Eye (tissue), 1 donor: ENCODE measurements around the gene ACOXL.

Experiments used
- DNase-seq: peaks from one replicate; pipeline ENCODE4 v3.0.0-alpha.2; 2015

The ACOXL gene

DNA sequence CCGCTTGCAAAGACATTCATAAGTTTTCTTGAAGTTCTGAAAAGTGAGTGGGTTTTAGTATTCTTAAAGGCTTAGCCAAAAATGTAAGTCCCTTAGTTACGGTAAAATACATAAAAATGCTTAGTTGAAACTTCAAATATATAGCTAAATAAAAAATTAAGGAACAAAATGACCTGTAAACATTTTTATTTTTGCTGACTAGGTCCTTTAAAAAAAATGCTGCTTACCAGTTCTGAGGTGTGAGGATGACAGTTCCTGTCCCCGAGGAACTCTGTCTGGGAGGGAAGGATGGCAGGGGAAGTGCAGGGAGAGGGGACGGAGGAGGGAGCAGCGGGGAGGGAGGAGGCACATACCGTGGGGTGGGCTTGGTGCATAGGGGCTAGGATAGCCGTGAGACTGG is 285.5 kb downstream of the ACOXL start:
- no peak for DNase-seq

DNA sequence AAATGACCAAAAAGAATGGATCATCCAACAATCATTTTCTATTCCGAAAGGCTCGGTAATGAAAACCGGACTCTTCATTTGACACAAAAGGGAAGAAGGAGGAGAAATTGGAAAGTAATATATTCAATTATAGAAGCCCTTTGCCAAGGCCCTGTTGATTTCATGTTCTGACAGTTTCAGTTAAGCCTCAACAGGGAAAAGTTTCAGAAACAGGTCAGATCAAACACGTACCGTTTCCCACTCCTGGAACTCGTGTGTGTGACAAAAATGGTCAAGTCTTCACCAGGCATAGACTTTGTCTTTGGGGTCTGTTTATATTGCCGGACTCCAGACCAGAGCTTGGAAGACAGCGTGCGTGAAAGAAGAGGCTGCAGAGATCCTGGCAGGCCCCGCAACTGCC is 287.0 kb downstream of the ACOXL start:
- peak; percentile 13 for DNase-seq

DNA sequence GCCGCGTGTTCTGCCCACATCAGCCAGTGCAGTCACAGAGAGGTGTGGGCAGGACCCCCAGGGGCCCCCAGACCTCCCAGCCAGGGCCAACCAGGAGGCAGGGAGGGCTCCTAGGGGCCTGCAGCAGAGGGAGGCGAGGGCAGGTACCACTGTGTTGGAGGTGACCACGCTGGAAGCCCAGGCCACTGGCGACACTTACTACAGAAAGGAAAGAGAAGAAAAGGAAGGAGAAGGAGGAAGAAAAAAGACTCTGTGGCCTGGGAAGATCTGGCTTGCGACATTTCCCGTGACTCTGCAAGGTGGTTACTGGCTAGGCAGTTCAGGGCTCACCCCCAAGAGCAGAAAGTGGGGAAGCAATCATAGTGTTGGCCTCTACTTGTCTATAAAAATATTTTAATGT is 290.3 kb downstream of the ACOXL start:
- DNase-seq, result no peak

DNA sequence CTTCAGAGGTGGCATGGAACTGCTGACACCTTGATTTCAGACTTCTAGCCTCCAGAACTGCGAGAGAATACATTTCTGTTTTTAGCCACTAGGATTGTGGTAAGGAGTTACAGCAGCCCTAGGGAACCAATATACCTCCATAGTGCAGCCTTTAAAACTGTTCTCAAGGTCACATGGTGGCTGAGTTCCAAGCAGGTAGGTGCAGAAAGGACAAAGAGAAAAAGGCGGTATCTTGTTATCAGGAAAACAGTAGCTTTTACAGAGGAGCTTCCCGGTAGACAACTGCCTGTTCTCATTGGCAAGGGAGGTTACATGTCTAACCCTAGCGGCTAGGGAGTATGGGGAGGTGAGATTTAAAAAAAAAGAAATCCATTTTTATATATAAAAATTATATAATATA is 292.1 kb downstream of the ACOXL start:
- no peak for DNase-seq

DNA sequence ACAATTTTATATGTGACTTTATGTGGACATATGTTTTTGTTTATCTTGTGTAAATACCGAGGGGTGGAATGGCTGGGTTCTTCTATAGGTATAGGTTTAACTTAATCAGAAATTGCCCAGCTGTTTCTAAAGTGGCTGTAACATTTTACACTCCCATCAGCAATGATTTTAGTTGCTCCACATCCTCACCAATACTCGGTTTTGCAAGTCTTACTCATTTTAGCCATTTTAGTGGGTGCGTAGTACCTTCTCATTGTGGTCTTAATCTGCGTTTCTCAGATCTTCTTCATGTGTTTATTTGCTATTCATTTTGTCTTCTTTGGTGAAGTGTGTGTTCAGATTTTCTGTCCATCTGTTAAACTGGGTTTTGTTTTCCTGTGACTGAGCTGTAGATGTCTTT is 292.9 kb downstream of the ACOXL start:
- no peak for DNase-seq

DNA sequence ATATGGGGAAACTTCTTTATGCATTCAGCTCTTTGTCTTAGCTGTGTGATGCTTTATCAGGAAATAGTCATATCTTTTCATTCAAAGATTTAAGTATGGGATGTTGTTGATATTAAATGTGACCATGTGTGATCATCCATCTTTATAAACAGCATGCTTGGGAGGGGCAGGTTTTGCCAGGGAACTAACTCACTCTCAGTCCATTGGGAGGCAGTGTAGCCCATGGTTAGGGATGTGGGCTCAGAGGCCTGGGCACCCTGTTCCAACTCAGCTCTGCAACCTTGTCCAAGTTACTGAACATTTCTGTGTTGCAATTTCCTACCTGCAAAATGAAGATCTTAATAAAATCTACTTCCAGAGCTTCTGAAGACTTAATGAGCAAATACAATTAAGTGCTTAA is 296.3 kb downstream of the ACOXL start:
- DNase-seq, result no peak

DNA sequence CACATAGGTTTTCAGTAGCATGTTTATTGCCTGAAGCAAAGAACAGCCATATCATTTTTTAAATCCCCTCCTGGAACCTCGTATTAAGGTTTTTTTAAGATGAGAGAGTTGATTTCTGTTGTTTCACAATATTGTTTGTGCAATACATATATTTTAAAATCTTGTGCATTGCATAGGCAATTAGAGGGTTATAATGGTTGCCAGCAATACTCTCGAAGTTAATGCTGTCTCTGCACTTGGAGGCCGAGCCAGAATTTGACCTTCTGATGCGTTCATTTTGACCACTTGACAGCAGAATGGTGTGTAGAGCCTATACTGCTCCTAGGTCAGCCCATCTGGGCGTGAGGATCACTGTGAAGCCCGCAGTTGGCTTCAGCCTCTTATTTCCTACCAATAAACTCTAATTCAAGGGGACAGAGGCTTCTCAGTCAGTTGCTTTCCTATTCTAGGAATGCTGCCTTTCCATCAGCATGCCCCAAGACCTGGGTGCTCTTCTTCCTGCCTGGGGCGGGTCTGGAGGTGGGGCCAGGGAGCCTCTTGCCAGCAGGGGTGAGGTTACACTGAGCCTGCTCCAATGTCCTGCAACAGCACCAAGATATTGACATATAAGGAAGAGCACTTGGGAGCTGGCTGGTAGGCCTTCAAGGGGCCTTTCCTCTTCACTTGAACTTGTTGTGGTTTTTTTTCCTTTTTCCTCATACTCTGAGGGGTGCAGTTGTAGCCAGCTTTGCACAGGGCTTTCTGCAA is 297.0 kb downstream of the ACOXL start:
- no peak for DNase-seq

DNA sequence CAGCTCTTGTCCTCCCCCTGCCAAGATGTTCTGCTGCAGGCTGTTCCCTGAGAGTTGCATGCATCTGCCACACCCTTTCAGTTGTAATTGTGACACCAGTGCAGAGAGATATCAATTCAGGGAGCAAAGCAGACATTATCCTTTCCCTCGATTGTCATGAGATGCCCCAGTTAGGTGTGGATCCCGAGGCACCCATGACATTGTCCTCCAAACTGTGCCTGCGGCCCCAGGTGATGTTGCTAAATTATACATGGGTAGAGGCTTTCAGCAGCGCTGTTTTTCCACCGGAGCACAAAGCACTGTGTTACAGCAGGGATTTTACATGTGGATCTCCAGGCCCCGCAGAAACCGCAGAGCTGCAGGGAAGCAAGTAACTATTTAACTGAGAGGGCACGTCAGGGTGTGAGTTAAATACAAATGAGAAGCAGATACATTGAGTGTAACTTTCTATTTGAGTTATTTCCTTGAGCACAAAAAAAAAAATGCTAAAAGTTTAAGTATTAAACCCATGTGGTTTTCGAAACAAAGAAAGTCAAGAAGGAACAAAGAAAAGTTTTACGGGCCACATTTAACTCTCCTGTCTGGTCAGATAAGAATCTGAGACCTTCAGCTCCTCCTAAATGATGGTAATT is 298.0 kb downstream of the ACOXL start:
- DNase-seq, result peak; percentile 28

DNA sequence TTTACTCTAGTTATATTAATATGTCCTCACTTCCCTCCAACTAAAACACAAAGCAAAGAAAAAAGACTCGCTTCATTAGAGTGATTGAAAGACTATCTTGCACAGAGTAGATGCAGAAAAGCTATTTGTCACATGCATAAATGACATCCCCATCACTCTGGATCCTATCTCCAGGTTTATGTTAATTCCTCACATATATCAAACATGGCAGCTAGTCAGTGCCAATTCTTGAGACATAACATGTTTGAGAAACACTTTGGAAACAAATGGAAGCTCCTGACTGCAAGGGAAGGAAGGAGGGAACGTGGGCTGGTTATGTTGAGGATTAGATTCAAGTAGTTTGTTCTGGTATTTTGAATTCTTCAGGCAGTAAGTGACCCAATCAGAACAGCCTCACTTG is 298.6 kb downstream of the ACOXL start:
- DNase-seq, result peak; percentile 26

DNA sequence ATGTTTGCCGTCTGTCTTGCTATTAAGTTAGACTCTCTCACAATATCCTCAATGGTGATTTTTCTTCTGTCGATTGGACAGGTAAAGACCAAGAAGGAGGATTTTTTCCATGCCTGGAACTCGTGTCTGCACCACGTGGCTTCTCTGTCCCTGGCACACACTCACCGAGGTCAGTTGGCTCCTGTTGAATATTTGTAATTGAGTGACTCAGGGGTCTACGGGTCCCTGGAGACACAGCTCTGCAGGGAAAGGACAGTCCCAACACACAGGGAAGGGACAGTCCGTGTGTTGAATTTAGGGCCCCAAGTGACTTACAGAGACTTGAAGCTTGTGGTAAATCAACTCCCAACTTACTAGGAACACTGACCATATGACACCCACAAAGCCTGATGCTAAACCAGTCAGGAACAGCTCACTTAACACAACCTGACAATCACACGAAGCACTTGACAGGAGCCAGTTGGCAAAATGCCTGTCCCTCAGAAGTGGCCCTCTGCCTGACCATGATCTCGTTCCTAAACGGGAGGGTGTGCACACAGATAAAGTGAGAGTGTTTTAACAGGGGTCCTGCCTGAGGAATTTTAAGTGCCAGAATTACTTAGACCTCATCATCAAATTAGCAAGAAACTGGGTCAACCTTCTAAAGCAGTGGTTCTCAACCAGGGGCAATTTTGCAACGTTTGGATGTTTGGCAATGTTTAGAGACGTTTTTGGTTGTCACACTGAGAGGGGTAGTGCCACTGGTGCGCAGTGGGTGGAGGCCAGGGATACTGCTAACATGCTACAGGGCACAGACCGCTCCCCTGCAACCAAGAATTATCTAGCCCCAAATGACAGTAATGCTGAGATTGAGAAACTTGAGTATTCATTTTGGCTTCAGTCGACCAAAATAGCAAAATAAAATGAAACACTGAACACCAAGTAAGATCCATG is 299.4 kb downstream of the ACOXL start:
- DNase-seq, result no peak

DNA sequence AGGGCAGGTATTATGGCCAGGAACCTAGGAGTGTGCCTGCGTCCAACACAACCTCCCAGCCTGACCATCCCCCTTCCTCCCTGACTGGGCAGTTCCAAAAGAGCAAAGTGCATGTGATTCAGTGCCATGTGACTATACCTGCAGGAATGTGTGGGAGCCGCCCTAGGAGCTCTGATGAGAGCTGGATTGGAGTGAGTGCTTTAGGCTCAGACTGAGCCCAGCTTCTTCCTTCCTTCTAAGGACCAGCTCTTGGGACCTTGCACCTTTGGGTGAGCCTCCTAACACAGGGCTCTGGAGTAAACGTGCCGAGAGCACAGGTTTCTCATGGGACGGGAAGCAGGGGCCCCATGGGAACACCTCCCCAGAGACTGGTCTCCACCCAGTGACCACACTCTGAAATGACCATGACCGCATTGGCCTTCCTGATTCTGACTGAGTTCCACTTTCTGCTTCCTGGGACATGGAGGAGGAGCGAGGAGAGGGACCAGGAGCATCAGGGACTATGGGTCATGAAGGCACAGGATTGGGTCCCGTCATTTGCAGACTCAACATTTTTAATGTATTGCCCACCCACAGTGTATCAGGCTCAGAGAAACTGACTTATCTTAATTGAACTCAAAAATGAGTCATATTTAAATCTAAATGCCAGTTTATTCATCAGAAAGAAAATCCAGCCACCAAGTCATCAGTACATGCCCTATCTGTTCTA is 300.5 kb downstream of the ACOXL start:
- DNase-seq, result no peak

DNA sequence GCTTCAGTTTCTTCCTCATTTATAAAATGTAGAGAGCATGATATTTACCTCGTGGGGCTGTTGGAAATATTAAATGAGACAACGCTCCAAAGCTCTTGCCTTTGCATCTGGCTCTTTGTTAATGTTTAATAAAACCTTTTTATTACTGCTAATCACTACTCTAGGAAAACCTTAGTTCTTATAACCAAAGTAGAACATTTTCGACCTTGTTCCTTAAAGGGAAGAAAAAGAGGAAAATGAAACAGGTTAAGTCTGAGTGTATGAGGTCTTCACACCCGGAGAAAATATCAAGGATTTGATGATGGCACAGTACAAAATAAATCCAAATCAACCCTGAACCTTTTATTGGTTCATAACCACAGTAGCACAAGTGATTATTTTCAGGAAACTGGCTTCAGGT is 301.8 kb downstream of the ACOXL start:
- no peak for DNase-seq

DNA sequence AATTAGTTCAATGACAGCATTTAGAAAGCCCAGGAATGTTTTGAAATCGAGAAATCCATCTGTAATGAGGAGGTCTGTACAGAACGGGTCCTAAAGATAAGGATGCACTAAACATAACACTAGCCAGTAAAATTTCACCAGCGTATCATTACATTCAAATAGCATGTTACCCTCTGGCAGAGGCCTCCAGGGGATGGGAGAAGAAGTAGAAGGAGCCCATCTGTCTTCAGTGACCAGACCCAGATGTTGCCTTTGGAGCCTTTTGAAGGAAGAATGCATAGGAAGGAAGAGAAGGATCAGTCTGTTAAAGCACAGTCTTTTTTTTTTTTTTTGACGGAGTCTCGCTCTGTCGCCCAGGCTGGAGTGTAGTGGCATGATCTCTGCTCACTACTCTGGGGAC is 302.2 kb downstream of the ACOXL start:
- DNase-seq, result no peak

DNA sequence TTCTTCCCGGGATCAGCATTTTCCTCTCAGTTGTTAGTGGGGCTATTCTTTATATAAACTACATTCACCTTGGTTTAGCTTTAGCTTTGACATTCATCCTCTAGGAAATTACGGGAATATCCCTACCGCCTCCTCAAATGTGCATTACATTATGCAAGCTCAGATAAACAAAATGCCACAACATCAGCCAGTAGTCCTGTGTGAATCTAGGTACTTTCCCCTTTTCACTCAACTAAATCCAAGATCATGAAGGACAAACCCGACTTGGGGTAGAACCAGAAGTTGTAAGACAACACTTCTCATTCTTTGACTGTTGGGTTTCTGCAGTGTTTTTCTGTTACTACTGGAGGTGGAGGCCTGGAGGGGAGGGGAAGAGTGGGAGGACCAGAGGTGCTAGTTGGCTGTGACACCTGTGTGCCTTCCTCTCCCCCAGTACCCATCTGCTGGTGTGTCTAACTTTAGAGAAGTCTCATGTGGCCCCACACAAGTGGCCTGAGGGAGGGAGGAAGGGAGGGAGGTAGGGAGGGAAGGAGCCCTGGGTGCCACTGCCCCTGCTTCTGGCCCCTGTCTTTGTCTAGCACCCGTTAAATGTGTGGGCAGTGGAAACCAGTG is 303.6 kb downstream of the ACOXL start:
- no peak for DNase-seq

DNA sequence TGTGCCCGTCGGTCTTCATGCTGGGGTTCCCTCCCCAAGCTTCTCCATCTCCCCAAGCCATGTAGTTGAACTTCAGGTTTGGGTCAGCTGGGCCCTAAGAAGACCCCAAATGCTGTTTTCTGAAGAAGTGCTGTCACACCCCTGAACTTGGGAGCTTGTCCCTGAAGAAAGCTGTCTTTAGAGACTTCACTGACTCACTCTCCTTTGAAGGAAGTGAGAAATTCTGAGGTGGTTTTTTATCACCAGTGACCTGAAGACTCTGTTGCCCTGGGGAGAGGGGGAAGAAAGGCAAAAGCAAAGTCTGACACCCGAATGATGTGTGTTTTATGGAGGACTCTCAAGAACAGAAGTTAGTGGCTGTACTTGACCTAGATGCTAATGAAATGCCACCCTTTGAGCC is 304.8 kb downstream of the ACOXL start:
- no peak for DNase-seq

DNA sequence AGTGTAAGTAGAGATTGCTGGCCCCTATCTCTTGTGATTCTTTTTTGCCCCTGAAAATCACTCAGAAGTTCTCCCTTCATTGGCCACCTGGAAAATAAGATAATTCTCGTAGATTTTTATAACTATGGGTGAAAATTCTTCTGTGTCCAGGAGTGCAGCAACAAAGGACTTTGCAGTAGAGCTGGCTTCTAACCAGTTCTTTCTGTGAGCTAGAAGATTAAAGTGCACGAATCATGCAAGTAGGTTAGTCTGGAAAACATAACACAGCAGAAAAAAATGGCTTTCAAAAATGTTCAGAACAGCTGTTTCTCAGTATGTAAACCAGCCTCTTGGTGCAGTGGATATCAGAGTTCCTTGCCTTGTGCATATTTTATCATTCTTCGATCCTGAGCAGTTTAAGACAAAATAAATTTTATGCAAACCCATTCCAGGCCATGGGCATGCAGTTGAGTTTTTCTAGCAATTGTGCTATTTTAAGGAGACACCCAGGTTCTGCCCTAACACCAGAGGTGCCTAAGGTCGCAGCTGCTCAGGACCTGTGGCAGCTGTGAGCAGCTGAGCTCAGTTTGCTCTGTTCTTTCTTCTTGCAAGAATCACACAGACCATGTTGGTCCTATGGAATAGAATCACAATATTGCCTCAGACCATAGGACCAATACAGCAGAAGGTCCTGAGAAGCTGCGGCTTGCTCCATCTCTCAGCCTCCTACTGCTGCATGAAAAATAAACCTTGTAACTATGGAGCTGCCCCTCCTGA is 307.4 kb downstream of the ACOXL start:
- no peak for DNase-seq

DNA sequence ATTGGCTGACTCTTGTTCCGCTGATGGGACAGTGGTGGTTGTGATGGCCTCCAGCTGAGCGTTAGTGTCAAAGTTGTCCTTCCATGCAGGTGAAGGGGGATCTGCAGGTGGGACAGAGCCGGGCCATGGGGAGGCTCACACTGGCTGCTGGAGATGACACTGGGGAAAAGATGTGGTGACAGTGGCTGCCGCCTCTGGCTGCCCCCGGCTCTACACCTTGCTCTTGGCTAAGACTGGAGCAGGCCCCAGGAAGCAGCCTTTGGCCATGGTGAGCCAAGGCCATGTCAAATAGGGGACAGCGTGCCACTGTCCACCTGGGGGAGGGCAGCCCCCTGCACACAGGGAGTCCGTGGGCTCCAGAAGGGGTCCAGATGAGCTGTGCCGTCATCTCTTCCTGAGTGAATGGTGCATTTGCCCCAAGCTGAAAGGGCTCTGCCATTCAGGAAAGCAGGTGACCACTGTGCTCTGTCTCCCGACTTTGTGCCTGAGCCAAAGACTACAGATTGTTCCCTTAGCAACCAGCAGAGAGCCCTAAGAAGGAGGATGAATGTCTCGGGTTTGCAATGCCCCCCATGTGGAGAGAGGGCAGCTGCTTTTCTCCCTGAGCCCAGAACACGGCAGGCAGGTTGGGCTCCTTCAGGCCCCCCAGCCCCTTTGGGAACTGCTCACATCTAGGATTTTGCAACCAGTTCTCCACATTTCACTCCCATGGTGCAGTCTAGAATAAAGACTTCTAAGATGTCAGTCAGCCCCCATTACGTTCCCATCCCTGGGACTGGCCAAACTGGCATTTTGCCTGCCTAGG is 309.2 kb downstream of the ACOXL start:
- no peak for DNase-seq

DNA sequence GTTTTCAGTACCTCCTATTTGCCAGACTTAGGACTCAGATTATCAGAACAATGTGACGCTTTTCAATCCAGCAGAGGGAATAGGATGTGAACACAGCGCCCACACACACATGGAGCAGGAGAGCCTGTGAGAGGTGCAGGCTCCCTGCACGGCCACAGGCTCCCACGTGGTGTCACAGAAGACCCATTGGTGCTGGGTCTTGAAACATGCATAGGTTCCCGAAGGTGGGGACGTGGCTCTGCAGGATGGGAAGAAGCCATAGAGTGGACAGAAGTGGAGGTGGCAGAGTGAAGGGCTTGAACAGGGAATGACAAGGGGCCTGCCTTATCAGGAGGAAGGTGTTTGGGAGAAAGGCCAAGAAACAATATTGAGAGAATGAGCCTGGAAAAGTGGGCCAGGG is 309.9 kb downstream of the ACOXL start:
- DNase-seq, result no peak

DNA sequence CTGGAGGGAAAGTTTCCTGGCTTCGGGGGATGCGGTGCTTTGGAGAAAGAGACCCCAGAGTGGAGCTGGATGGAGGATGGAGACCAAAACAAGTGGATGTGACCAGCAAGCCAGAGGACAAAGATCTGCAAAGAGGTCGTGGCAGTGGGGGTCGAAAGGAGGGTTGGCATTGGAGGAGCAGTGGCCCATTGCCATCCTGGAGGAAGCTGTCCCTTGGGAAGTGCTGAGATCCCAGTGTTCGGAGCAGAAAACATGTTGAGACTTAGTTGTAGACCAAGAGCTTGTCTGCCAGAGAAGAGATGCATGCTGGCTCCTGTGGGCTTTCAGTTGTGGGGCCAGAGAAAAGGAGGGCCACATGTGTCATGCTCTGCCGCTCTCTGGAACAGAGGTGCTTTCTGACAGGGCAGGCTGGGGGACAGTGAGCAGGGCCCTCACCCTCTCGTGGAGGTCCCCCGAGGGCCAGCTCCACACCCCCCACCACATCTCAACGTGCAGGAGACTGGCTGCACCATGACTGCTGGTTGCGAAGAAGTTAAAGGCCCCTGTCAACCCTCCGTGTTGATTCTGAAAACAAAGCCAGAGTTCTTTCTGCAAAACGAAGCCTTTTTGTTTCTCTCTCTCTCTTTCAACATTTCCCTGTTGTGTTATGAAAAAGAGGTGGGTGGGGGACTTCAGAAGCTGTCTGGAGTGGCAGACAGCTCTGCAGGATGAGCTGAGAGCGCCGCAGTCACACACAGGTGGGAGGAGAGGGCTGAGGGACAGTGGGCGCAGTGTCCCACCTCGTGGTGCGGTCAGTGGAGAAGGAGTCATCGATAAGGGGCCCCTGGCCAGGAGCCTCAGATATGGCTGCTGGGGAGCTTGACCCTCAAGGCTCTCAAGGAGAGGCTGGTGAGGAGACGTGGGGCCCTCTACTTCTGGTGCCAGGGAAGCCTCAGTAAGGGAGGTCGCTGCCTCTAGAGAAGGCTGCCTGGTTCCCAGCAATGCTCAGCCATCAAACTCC is 310.7 kb downstream of the ACOXL start:
- no peak for DNase-seq

DNA sequence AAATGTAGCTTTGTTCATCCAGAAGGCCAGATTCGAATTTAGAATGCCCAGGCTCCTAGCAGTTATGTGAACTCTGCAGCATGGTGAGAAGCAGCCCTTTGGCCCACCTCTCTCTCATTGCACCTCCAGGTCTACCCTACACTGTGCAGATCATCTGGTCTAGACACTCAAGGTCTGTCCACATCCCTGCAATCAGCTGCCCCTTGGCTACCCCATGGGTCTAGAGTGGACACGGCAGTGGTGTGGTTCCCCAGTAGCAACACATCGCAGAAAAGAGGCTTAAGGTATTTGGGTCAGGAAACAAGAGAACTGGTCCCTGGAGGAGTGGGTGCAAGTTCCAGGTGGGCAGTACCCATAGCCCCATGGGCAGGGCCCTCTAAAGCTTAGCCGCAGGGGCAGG is 311.7 kb downstream of the ACOXL start:
- DNase-seq, result no peak
